DOHH2 (cell line): ENCODE results near the gene CSF3.

Experiments
- CTCF ChIP-seq: fragments of 200-600 bp; sonication (generic); IDR thresholded peaks from one replicate; pipeline ENCODE4 v1.5.1; 2014; ENCODE audit warnings: antibody characterized with exemption, mild to moderate bottlenecking, low read depth, low read length; ENCODE audit not compliant: poor library complexity, severe bottlenecking
- EZH2phosphoT487 ChIP-seq: fragments of 200-600 bp; sonication (generic); IDR thresholded peaks from 2 replicates; pipeline ENCODE4 v1.6.1; 2017; ENCODE audit warnings: borderline replicate concordance, mild to moderate bottlenecking, antibody characterized with exemption, low read length, moderate library complexity, mixed read lengths

- TF ChIP-seq CTCF (no peak), EZH2phosphoT487 (no peak)
Measured at GRCh38 chr17:40014375-40014980, 762 bp upstream of the CSF3 start.
